ENCODE results near the gene TPP1. TPM values are rescaled to one million over a fixed set of nuclear protein-coding genes. Genes with fewer than 3 reads are reported as not detected.

The TPP1 gene
- polyA plus RNA-seq, 2 donors = 18.6 to 20.9 TPM

- WGBS, 2 donors = 68 to 82% methylated on average over 1 of the region's 1 CpG
- H3K4me1 ChIP-seq (ENCODE audit: control insufficient read depth in 2 of 2, insufficient read depth in 2 of 2, low read length in 1 of 2) = peaks cover 4 to 6% of the 10 kb centered on the region in 2 donors
- no peak overlapping the region for H3K27ac ChIP-seq (ENCODE audit: low read depth in 2 of 2, low read length in 1 of 2)
Observed at GRCh38 chr11:6599449-6599848, 19.8 kb downstream of the TPP1 start.

GRCh38 chr11:6598555-6598954 lies 20.7 kb downstream of the TPP1 start:
- 82 to 93% methylated on average over 3 of the region's 3 CpGs for WGBS, 2 donors
- H3K4me1 ChIP-seq (ENCODE audit: control insufficient read depth in 2 of 2, insufficient read depth in 2 of 2, low read length in 1 of 2) = peaks cover 4 to 6% of the 10 kb centered on the region in 2 donors

More at GRCh38 chr11:6599449-6599848, 19.8 kb downstream of the TPP1 start:
- Histone ChIP-seq H3K27me3 (ENCODE audit: control insufficient read depth in 1 of 2, insufficient read depth in 2 of 2, low read length in 2 of 2) (no peaks in the 10 kb centered on the region), H3K4me3 (ENCODE audit: low read depth in 1 of 2, low read length in 2 of 2) (no peak overlapping the region), H3K36me3 (ENCODE audit: control insufficient read depth in 2 of 2, insufficient read depth in 2 of 2, low read length in 1 of 2) (peaks cover 14 to 22% of the 10 kb centered on the region in 2 donors), H3K9me3 (ENCODE audit: control insufficient read depth in 2 of 2, insufficient read depth in 1 of 2, low read depth in 1 of 2, low read length in 1 of 2) (no peaks in the 10 kb centered on the region)

GRCh38 chr11:6596239-6596877 lies 22.9 kb downstream of the TPP1 start:
- no peaks in the 10 kb centered on the region for H3K9me3 ChIP-seq (ENCODE audit: control insufficient read depth in 2 of 2, insufficient read depth in 1 of 2, low read depth in 1 of 2, low read length in 1 of 2)
- peaks cover 17 to 22% of the 10 kb centered on the region in 2 donors for H3K36me3 ChIP-seq (ENCODE audit: control insufficient read depth in 2 of 2, insufficient read depth in 2 of 2, low read length in 1 of 2)
- H3K27ac ChIP-seq (ENCODE audit: low read depth in 2 of 2, low read length in 1 of 2) = peak overlapping the region in 1 of 2 donors; percentile 49
- H3K27me3 ChIP-seq (ENCODE audit: control insufficient read depth in 1 of 2, insufficient read depth in 2 of 2, low read length in 2 of 2) = no peaks in the 10 kb centered on the region
- no peak overlapping the region for H3K4me3 ChIP-seq (ENCODE audit: low read depth in 1 of 2, low read length in 2 of 2)
- WGBS, 2 donors = 55 to 59% methylated on average over 5 of the region's 5 CpGs
- H3K4me1 ChIP-seq (ENCODE audit: control insufficient read depth in 2 of 2, insufficient read depth in 2 of 2, low read length in 1 of 2) = no peaks in the 10 kb centered on the region

More at GRCh38 chr11:6598555-6598954, 20.7 kb downstream of the TPP1 start:
- H3K4me3 ChIP-seq (ENCODE audit: low read depth in 1 of 2, low read length in 2 of 2) = no peak overlapping the region
- H3K36me3 ChIP-seq (ENCODE audit: control insufficient read depth in 2 of 2, insufficient read depth in 2 of 2, low read length in 1 of 2) = peaks cover 17 to 23% of the 10 kb centered on the region in 2 donors
- no peaks in the 10 kb centered on the region for H3K27me3 ChIP-seq (ENCODE audit: control insufficient read depth in 1 of 2, insufficient read depth in 2 of 2, low read length in 2 of 2)
- no peak overlapping the region for H3K27ac ChIP-seq (ENCODE audit: low read depth in 2 of 2, low read length in 1 of 2)
- no peaks in the 10 kb centered on the region for H3K9me3 ChIP-seq (ENCODE audit: control insufficient read depth in 2 of 2, insufficient read depth in 1 of 2, low read depth in 1 of 2, low read length in 1 of 2)

GRCh38 chr11:6594142-6594768 lies 25.0 kb downstream of the TPP1 start:
- H3K4me3 ChIP-seq (ENCODE audit: low read depth in 1 of 2, low read length in 2 of 2) = no peak overlapping the region
- 88 to 97% methylated on average over 3 of the region's 3 CpGs for WGBS, 2 donors
- H3K9me3 ChIP-seq (ENCODE audit: control insufficient read depth in 2 of 2, insufficient read depth in 1 of 2, low read depth in 1 of 2, low read length in 1 of 2) = no peaks in the 10 kb centered on the region
- H3K27ac ChIP-seq (ENCODE audit: low read depth in 2 of 2, low read length in 1 of 2) = no peak overlapping the region
- peaks cover 6 to 10% of the 10 kb centered on the region in 2 donors for H3K36me3 ChIP-seq (ENCODE audit: control insufficient read depth in 2 of 2, insufficient read depth in 2 of 2, low read length in 1 of 2)
- H3K4me1 ChIP-seq (ENCODE audit: control insufficient read depth in 2 of 2, insufficient read depth in 2 of 2, low read length in 1 of 2) = no peaks in the 10 kb centered on the region
- H3K27me3 ChIP-seq (ENCODE audit: control insufficient read depth in 1 of 2, insufficient read depth in 2 of 2, low read length in 2 of 2) = no peaks in the 10 kb centered on the region

DNA sequence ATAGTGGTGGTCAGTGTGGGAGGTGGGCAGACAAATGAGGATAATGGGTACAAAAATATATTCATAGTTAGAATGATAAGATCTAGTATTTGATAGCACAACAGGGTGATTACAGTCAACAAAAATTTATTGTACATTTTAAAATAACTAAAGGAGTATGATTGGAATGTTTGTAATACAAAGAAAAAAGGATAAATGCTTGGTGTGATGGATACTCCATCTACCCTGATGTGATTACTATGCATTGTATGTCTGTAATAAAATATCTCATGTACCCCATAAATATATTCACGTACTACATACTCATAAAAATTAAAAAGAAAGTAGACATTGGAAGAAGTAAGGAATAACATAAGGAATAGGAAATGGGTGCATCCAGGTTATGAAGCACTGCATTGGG lies 31.2 kb downstream of the TPP1 start:
- peaks cover 0 to 6% of the 10 kb centered on the region in 2 donors for H3K4me1 ChIP-seq (ENCODE audit: control insufficient read depth in 2 of 2, insufficient read depth in 2 of 2, low read length in 1 of 2)
- H3K27ac ChIP-seq (ENCODE audit: low read depth in 2 of 2, low read length in 1 of 2) = no peak overlapping the region
- WGBS, 2 donors = 84 to 89% methylated on average over 1 of the region's 1 CpG
- no peaks in the 10 kb centered on the region for H3K36me3 ChIP-seq (ENCODE audit: control insufficient read depth in 2 of 2, insufficient read depth in 2 of 2, low read length in 1 of 2)
- no peaks in the 10 kb centered on the region for H3K27me3 ChIP-seq (ENCODE audit: control insufficient read depth in 1 of 2, insufficient read depth in 2 of 2, low read length in 2 of 2)
- H3K9me3 ChIP-seq (ENCODE audit: control insufficient read depth in 2 of 2, insufficient read depth in 1 of 2, low read depth in 1 of 2, low read length in 1 of 2) = no peaks in the 10 kb centered on the region
- H3K4me3 ChIP-seq (ENCODE audit: low read depth in 1 of 2, low read length in 2 of 2) = no peak overlapping the region

- Histone ChIP-seq H3K9me3 (ENCODE audit: control insufficient read depth in 2 of 2, insufficient read depth in 1 of 2, low read depth in 1 of 2, low read length in 1 of 2) (no peaks in the 10 kb centered on the region), H3K4me3 (ENCODE audit: low read depth in 1 of 2, low read length in 2 of 2) (no peak overlapping the region), H3K4me1 (ENCODE audit: control insufficient read depth in 2 of 2, insufficient read depth in 2 of 2, low read length in 1 of 2) (peaks cover 0 to 6% of the 10 kb centered on the region in 2 donors), H3K36me3 (ENCODE audit: control insufficient read depth in 2 of 2, insufficient read depth in 2 of 2, low read length in 1 of 2) (no peaks in the 10 kb centered on the region), H3K27me3 (ENCODE audit: control insufficient read depth in 1 of 2, insufficient read depth in 2 of 2, low read length in 2 of 2) (no peaks in the 10 kb centered on the region), H3K27ac (ENCODE audit: low read depth in 2 of 2, low read length in 1 of 2) (no peak overlapping the region)
- WGBS, 2 donors = 57 to 65% methylated on average over 11 of the region's 11 CpGs
Observed at GRCh38 chr11:6587360-6587953, 31.8 kb downstream of the TPP1 start.

DNA sequence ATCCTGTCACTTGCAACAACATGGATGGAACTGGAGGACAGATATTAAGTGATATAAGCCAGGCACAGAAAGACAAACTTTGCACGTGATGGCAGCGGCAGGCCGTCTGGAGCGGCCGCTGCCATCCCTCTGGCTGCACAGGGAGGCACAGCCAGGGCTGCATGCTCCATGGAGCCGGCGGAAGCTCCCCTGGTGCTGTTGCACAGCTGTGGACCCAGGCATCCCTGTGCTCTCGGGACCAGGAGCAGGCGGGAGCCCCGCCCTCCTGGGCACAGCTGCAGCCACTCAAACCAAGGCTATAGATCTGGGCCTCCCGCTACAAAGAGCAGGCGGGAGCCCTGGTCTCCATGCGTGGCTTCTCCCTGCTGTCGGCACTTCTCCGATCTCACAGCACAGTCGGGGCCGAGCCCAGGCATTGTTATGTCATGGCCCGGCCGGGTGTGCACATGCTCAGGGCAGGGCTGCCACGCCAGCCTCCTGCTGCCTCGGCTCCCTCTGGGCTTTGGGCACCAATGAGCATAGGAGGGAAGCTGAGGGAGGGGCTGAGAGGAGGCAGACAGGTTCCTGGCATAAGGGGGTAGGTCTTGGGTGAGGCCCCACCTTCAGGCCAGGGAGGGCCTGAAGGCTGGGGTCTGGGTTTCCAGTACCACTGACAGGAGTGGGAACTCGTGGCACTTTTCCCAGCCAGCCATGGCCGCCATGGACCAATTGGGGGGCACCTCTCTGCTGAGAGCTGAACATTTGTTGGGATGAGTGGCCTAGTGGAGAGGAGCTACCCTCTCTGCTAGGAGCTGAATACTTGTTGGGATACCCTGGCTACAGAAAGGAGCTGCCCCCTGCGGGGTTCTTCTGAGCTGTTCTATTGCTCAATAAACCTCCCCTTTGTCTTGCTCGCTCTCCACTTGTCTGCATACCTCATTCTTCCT lies 32.5 kb downstream of the TPP1 start:
- H3K4me1 ChIP-seq (ENCODE audit: control insufficient read depth in 2 of 2, insufficient read depth in 2 of 2, low read length in 1 of 2) = peaks cover 0 to 6% of the 10 kb centered on the region in 2 donors
- no peaks in the 10 kb centered on the region for H3K36me3 ChIP-seq (ENCODE audit: control insufficient read depth in 2 of 2, insufficient read depth in 2 of 2, low read length in 1 of 2)
- no peak overlapping the region for H3K27ac ChIP-seq (ENCODE audit: low read depth in 2 of 2, low read length in 1 of 2)
- no peak overlapping the region for H3K4me3 ChIP-seq (ENCODE audit: low read depth in 1 of 2, low read length in 2 of 2)
- WGBS, 2 donors = 85 to 92% methylated on average over 25 of the region's 25 CpGs
- H3K9me3 ChIP-seq (ENCODE audit: control insufficient read depth in 2 of 2, insufficient read depth in 1 of 2, low read depth in 1 of 2, low read length in 1 of 2) = no peaks in the 10 kb centered on the region
- no peaks in the 10 kb centered on the region for H3K27me3 ChIP-seq (ENCODE audit: control insufficient read depth in 1 of 2, insufficient read depth in 2 of 2, low read length in 2 of 2)

DNA sequence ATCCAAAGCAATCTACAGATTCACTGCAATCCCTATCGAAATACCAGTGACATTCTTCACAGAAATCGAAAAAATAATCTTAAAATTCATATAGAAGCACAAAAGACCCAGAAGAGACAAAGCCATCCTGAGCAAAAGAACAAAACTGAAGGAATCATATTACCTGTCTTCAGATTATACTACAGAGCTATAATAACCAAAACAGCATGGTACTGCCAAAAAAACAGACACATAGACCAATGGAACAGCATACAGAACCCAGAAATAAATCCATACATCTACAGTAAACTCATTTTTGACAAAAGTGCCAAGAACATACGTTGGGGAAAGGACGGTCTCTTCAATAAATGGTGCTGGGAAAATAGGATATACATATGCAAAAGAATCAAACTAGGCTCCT lies 34.7 kb downstream of the TPP1 start:
- Histone ChIP-seq H3K36me3 (ENCODE audit: control insufficient read depth in 2 of 2, insufficient read depth in 2 of 2, low read length in 1 of 2) (no peaks in the 10 kb centered on the region), H3K27ac (ENCODE audit: low read depth in 2 of 2, low read length in 1 of 2) (no peak overlapping the region), H3K4me1 (ENCODE audit: control insufficient read depth in 2 of 2, insufficient read depth in 2 of 2, low read length in 1 of 2) (peaks cover 0 to 6% of the 10 kb centered on the region in 2 donors), H3K4me3 (ENCODE audit: low read depth in 1 of 2, low read length in 2 of 2) (no peak overlapping the region), H3K27me3 (ENCODE audit: control insufficient read depth in 1 of 2, insufficient read depth in 2 of 2, low read length in 2 of 2) (no peaks in the 10 kb centered on the region), H3K9me3 (ENCODE audit: control insufficient read depth in 2 of 2, insufficient read depth in 1 of 2, low read depth in 1 of 2, low read length in 1 of 2) (no peaks in the 10 kb centered on the region)
- WGBS, 2 donors = 90 to 96% methylated on average over 4 of the region's 4 CpGs

- H3K4me3 ChIP-seq (ENCODE audit: low read depth in 1 of 2, low read length in 2 of 2) = no peak overlapping the region
- H3K27ac ChIP-seq (ENCODE audit: low read depth in 2 of 2, low read length in 1 of 2) = no peak overlapping the region
- peaks cover 0 to 6% of the 10 kb centered on the region in 2 donors for H3K4me1 ChIP-seq (ENCODE audit: control insufficient read depth in 2 of 2, insufficient read depth in 2 of 2, low read length in 1 of 2)
- no peaks in the 10 kb centered on the region for H3K9me3 ChIP-seq (ENCODE audit: control insufficient read depth in 2 of 2, insufficient read depth in 1 of 2, low read depth in 1 of 2, low read length in 1 of 2)
- 92 to 98% methylated on average over 1 of the region's 1 CpG for WGBS, 2 donors
- H3K36me3 ChIP-seq (ENCODE audit: control insufficient read depth in 2 of 2, insufficient read depth in 2 of 2, low read length in 1 of 2) = no peaks in the 10 kb centered on the region
- no peaks in the 10 kb centered on the region for H3K27me3 ChIP-seq (ENCODE audit: control insufficient read depth in 1 of 2, insufficient read depth in 2 of 2, low read length in 2 of 2)
Observed at GRCh38 chr11:6583584-6583983, 35.6 kb downstream of the TPP1 start.

Measured in esophagus (tissue), 2 donors.